Stimulated activated CD4-positive, alpha-beta T cell treated with anti-CD3 and anti-CD28 coated beads, Interleukin-4, amount 100 ng/mL, for 4 hours (primary cell): ENCODE results near the gene BAHD1.

Experiments
- DNase-seq, 2 experiments: peaks; one replicate each; pipeline ENCODE4 v3.0.0-alpha.2; 2020

The BAHD1 gene

GRCh38 chr15:40500568-40501330, 60.0 kb downstream of the BAHD1 start:
- DNase-seq: no peak

GRCh38 chr15:40501487-40501886, 60.7 kb downstream of the BAHD1 start:
- no peak for DNase-seq

- peak; percentile 63 to 64 for DNase-seq
Measured at GRCh38 chr15:40506964-40507571, 66.3 kb downstream of the BAHD1 start.

GRCh38 chr15:40508216-40508615, 67.5 kb downstream of the BAHD1 start:
- no peak for DNase-seq

- DNase-seq: no peak
Measured at GRCh38 chr15:40510201-40510600, 69.4 kb downstream of the BAHD1 start.

- peak in 1 of 2 experiments; percentile 7 for DNase-seq
Measured at GRCh38 chr15:40511093-40511471, 70.3 kb downstream of the BAHD1 start.

GRCh38 chr15:40511472-40512133, 70.8 kb downstream of the BAHD1 start:
- DNase-seq: no peak

- DNase-seq: no peak
Measured at GRCh38 chr15:40512440-40512839, 71.7 kb downstream of the BAHD1 start.

GRCh38 chr15:40513609-40514008, 72.9 kb downstream of the BAHD1 start:
- DNase-seq: no peak

- no peak for DNase-seq
Measured at GRCh38 chr15:40516322-40516721, 75.6 kb downstream of the BAHD1 start.
